ENCODE measurements around the gene WWOX. TPM values are rescaled to one million over a fixed set of nuclear protein-coding genes. Genes with fewer than 3 reads are reported as not detected.

WWOX gene
- total RNA-seq, 4 donors from 2014 or later = 12.9 to 53.5 (median 25.6) TPM

DNA sequence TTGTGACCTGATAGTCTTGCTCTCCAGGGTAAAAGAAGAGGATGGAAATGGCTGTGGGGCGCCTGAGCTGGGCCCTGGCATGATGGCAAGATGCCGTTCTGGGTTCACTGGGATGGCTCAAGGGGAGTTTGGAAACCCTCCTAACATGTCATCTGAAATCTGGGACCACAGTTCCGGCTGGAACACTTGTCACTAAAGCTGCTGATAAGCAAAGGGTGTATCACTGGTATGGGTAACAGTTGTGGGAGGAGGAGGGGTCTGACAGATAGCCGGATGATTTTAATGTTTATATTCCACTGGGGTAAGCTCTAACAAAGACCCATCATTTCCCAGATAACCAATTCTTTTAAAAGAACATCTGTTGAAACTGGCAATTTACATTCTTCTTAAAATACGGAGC lies 390.2 kb downstream of the WWOX start:
- TF ChIP-seq, protein P1, sequence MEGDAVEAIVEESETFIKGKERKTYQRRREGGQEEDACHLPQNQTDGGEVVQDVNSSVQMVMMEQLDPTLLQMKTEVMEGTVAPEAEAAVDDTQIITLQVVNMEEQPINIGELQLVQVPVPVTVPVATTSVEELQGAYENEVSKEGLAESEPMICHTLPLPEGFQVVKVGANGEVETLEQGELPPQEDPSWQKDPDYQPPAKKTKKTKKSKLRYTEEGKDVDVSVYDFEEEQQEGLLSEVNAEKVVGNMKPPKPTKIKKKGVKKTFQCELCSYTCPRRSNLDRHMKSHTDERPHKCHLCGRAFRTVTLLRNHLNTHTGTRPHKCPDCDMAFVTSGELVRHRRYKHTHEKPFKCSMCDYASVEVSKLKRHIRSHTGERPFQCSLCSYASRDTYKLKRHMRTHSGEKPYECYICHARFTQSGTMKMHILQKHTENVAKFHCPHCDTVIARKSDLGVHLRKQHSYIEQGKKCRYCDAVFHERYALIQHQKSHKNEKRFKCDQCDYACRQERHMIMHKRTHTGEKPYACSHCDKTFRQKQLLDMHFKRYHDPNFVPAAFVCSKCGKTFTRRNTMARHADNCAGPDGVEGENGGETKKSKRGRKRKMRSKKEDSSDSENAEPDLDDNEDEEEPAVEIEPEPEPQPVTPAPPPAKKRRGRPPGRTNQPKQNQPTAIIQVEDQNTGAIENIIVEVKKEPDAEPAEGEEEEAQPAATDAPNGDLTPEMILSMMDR (IDR thresholded peaks at IDR 0.05) = no peak
- TF ChIP-seq POLR2AphosphoS5 (IDR thresholded peaks at IDR 0.05) (no peak), EP300 (IDR thresholded peaks at IDR 0.05) (no peak), POLR2A (IDR thresholded peaks at IDR 0.05) (no peak)
- no peaks in the 10 kb centered on the region for H3K36me3 ChIP-seq
- WGBS, 2 donors (ENCODE audit: low coverage in 1 of 2) = 52 to 67% methylated on average over 4 to 5 of the region's 5 CpGs
- H3K27ac ChIP-seq = no peak overlapping the region
- no peaks in the 10 kb centered on the region for H3K9me3 ChIP-seq
- no peak overlapping the region for H3K4me3 ChIP-seq
- H3K27me3 ChIP-seq = no peaks in the 10 kb centered on the region
- H3K4me1 ChIP-seq = no peaks in the 10 kb centered on the region
- ATAC-seq = no peak

DNA sequence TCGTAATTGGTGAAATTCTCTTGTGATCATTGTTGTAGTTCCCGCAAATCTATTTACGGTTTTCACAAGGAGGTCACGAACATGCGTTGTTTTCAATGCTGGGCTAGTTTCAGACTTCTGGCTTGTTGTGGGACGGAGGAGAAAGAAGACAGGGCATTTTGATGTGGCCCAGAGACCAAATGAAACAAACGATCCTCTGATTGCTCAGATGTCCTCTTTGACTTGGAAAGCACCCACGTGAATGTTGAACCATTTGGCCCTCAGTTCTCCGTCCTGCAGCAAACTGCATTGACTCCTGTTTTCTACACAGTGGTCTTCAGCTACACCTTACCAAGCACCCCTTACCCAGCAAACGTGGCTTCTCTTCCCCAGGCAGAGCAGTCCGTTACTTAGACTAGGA lies 391.0 kb downstream of the WWOX start:
- Histone ChIP-seq H3K27ac (no peak overlapping the region), H3K4me1 (no peaks in the 10 kb centered on the region), H3K9me3 (no peaks in the 10 kb centered on the region), H3K36me3 (no peaks in the 10 kb centered on the region), H3K4me3 (no peak overlapping the region), H3K27me3 (no peaks in the 10 kb centered on the region)
- no peak for ATAC-seq
- WGBS, 2 donors (ENCODE audit: low coverage in 1 of 2) = 87 to 93% methylated on average over 8 to 10 of the region's 11 CpGs
- TF ChIP-seq EP300 (IDR thresholded peaks at IDR 0.05) (no peak), POLR2AphosphoS5 (IDR thresholded peaks at IDR 0.05) (no peak), POLR2A (IDR thresholded peaks at IDR 0.05) (no peak)
- TF ChIP-seq, protein P1 (IDR thresholded peaks at IDR 0.05) = no peak

DNA sequence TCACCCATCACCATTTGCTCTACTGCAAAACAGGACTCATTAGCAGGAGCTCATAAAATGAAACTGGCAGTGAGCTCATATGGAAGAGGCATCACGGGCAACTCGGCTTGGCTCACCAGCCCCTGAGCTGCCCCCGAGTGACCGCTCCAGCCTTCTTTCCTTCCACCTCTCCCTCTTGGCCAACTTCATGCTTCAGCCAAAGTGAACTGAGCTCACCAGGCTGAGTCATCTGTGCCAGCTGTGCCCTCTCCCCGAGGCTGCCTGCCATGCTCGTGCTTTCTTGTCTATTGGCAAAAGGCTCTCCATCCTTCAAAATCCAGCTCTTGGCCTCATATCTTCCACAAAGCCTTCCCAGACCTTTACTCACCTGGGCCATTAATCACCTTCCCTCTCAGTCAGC lies 391.4 kb downstream of the WWOX start:
- TF ChIP-seq POLR2AphosphoS5 (IDR thresholded peaks at IDR 0.05) (peak; percentile 68), EP300 (IDR thresholded peaks at IDR 0.05) (no peak), POLR2A (IDR thresholded peaks at IDR 0.05) (no peak)
- Histone ChIP-seq H3K9me3 (no peaks in the 10 kb centered on the region), H3K4me1 (no peaks in the 10 kb centered on the region), H3K27me3 (no peaks in the 10 kb centered on the region), H3K4me3 (no peak overlapping the region), H3K27ac (no peak overlapping the region), H3K36me3 (no peaks in the 10 kb centered on the region)
- ATAC-seq = no peak
- WGBS, 2 donors (ENCODE audit: low coverage in 1 of 2) = 78 to 91% methylated on average over 6 of the region's 6 CpGs

DNA sequence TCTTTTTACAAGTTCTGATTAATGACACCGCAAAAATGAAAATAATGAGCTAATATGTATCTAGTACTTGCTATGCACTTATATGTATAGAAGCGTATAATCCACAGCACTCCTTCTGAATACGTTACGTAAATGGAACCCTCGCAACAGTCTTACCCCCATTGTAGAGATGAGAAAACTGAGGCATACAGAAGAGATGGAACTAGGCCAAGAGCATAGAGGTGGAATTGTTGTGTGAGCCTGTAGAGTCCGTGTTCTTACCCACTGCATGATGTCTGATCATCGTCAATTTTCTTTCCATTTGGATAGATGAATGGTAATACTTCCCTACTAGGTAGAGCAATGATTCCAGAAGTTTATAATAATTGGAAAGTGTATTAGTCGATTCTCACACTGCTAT lies 394.1 kb downstream of the WWOX start:
- no peak for ATAC-seq
- Histone ChIP-seq H3K4me3 (no peak overlapping the region), H3K27ac (no peak overlapping the region), H3K27me3 (no peaks in the 10 kb centered on the region), H3K9me3 (no peaks in the 10 kb centered on the region), H3K4me1 (no peaks in the 10 kb centered on the region), H3K36me3 (no peaks in the 10 kb centered on the region)
- TF ChIP-seq, protein P1 (IDR thresholded peaks at IDR 0.05) = no peak
- TF ChIP-seq POLR2A (IDR thresholded peaks at IDR 0.05) (no peak), POLR2AphosphoS5 (IDR thresholded peaks at IDR 0.05) (no peak), EP300 (IDR thresholded peaks at IDR 0.05) (no peak)
- 93 to 97% methylated on average over 7 to 8 of the region's 8 CpGs for WGBS, 2 donors (ENCODE audit: low coverage in 1 of 2)

DNA sequence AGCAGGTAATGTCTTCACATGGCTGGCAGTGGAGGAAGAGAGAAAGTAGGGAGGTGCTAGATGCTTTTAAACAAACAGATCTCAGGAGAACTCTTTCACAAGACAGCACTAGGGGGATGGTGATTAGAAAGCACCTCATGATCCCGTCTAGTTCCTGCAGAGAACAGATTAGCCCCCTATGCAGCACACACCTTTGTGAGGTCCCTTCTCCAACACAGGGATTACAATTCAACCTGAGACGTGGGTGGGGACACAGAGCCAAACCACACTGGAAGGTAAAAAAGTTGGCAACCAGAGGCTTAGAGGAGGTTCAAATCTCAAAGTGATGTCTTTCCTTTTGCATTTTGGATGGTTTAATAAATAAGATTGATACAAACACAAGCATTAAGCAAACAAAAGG lies 394.7 kb downstream of the WWOX start:
- Histone ChIP-seq H3K9me3 (no peaks in the 10 kb centered on the region), H3K27me3 (no peaks in the 10 kb centered on the region), H3K27ac (no peak overlapping the region), H3K4me3 (no peak overlapping the region), H3K4me1 (no peaks in the 10 kb centered on the region), H3K36me3 (no peaks in the 10 kb centered on the region)
- TF ChIP-seq POLR2AphosphoS5 (IDR thresholded peaks at IDR 0.05) (no peak), EP300 (IDR thresholded peaks at IDR 0.05) (no peak), POLR2A (IDR thresholded peaks at IDR 0.05) (no peak)
- TF ChIP-seq, protein P1 (IDR thresholded peaks at IDR 0.05) = no peak
- ATAC-seq = no peak
- 100% methylated on average over 2 of the region's 2 CpGs for WGBS, 2 donors (ENCODE audit: low coverage in 1 of 2)

Data from gastroesophageal sphincter (tissue), 4 donors.